ENCODE data around the gene VPS72. TPM values are rescaled to one million over a fixed set of nuclear protein-coding genes. Genes with fewer than 3 reads are reported as not detected.
A peak's percentile ranks its signal among the peaks of the same experiment; 100 is the strongest.

VPS72 gene
- total and polyA plus RNA-seq, 2 of the 13 experiments (the other 11 are each of a cell fraction or from before 2014, with no cell fraction given), result 33.7 to 34.5 TPM

DNA sequence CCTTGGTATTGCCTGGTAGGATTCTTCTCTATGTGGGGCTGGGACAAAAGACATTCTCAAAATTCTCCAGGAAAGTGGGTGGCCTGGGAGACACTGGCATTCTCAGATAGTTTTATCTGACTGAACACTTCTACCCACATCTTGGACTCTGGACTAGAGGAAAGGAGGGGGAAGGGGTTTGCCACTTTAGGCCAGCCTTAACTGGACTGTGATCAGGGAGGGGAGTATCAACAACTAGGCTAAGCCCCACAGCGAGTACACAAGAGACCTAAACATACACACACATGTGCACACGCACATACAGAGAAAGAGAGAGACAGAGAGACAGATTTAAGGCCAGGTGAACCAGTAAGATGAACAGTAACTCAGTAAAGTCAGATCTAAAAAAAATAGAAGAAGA lies 42.3 kb downstream of the VPS72 start (continued):
- peak; percentile 92 for TF ChIP-seq HNF4A (CRISPR knock-in tag; IDR thresholded peaks at IDR 0.05)
- no peak for TF ChIP-seq SP4 (CRISPR knock-in tag; IDR thresholded peaks at IDR 0.05)
- TF ChIP-seq GABPA (IDR thresholded peaks at IDR 0.05; ENCODE audit: low read depth, low read length), result no peak
- TF ChIP-seq GABPA (CRISPR knock-in tag; IDR thresholded peaks at IDR 0.05; ENCODE audit: low read depth), result no peak
- TF ChIP-seq CSRNP1 (CRISPR knock-in tag; IDR thresholded peaks at IDR 0.05), result no peak
- TF ChIP-seq TCF12 (IDR thresholded peaks at IDR 0.05), result no peak
- no peak for TF ChIP-seq TCF12 (CRISPR knock-in tag; IDR thresholded peaks at IDR 0.05)
- TF ChIP-seq ZNF570 (CRISPR knock-in tag; IDR thresholded peaks at IDR 0.05; ENCODE audit: borderline replicate concordance), result no peak
- TF ChIP-seq ZBTB7B (CRISPR knock-in tag; IDR thresholded peaks at IDR 0.05), result peak; percentile 47; the same call in 1 of the 2 replicates
- no peak for TF ChIP-seq KDM5A (IDR thresholded peaks at IDR 0.05; ENCODE audit: borderline replicate concordance, low read length)
- no peak for TF ChIP-seq ZC3H13 (CRISPR knock-in tag; IDR thresholded peaks at IDR 0.05)
- no peak for TF ChIP-seq THAP8 (CRISPR knock-in tag; IDR thresholded peaks at IDR 0.05; ENCODE audit: borderline replicate concordance)
- TF ChIP-seq ZNF326 (CRISPR knock-in tag; IDR thresholded peaks at IDR 0.05; ENCODE audit: borderline replicate concordance), result no peak
- TF ChIP-seq ZBTB4 (CRISPR knock-in tag; IDR thresholded peaks at IDR 0.05; ENCODE audit: borderline replicate concordance), result no peak
- peak; percentile 35; the same call in 1 of the 2 replicates for TF ChIP-seq THAP11 (CRISPR knock-in tag; IDR thresholded peaks at IDR 0.05)
- no peak for TF ChIP-seq ZNF20 (CRISPR knock-in tag; IDR thresholded peaks at IDR 0.05)
- no peak for TF ChIP-seq ZSCAN9 (CRISPR knock-in tag; IDR thresholded peaks at IDR 0.05; ENCODE audit: borderline replicate concordance)
- TF ChIP-seq SKI (IDR thresholded peaks at IDR 0.05; ENCODE audit: partially characterized antibody), result no peak
- 0 out of 2 replicates have a peak, but pooled peaks have one; percentile 11 for TF ChIP-seq POGK (CRISPR knock-in tag; conservative IDR thresholded peaks at IDR 0.05)
- TF ChIP-seq SP140L (CRISPR knock-in tag; IDR thresholded peaks at IDR 0.05; ENCODE audit: borderline replicate concordance), result no peak
- TF ChIP-seq XRCC5 (optimal IDR thresholded peaks at IDR 0.05; ENCODE audit: low read length), result no peak
- no peak for TF ChIP-seq ZNF451 (CRISPR knock-in tag; IDR thresholded peaks at IDR 0.05)
- TF ChIP-seq ZNF878 (CRISPR knock-in tag; IDR thresholded peaks at IDR 0.05), result 0 out of 2 replicates have a peak, but pooled peaks have one; percentile 37

All from HepG2 (cell line).